NCI-H1417 treated with DMSO at 0.1 percent for 48 hours (cell line): ENCODE measurements around the gene NIT1.

Source experiments
- DNase-seq: peaks from one replicate; lab custom pipeline; 2025; lab: John Stamatoyannopoulos, UW

NIT1 gene

GRCh38 chr1:161084597-161084988, 33.3 kb upstream of the NIT1 start:
- no peak for DNase-seq

GRCh38 chr1:161085165-161085564, 32.7 kb upstream of the NIT1 start:
- no peak for DNase-seq

- DNase-seq: no peak
Measured at GRCh38 chr1:161086457-161086856, 31.4 kb upstream of the NIT1 start.

- DNase-seq: no peak
Measured at GRCh38 chr1:161088587-161089110, 29.3 kb upstream of the NIT1 start.

GRCh38 chr1:161089251-161089924, 28.5 kb upstream of the NIT1 start, which contains the start of gene NECTIN4:
TSS of gene NECTIN4 (minus strand) at chr1:161089558. CDS start at chr1:161089296, 262 bp downstream.
- DNase-seq: no peak

- DNase-seq: no peak
Measured at GRCh38 chr1:161089938-161090337, 28.0 kb upstream of the NIT1 start.

GRCh38 chr1:161090617-161091016, 27.3 kb upstream of the NIT1 start:
- DNase-seq: no peak

- DNase-seq: no peak
Measured at GRCh38 chr1:161091093-161091492, 26.8 kb upstream of the NIT1 start.

- no peak for DNase-seq
Measured at GRCh38 chr1:161091796-161092507, 26.0 kb upstream of the NIT1 start.

GRCh38 chr1:161092621-161093028, 25.3 kb upstream of the NIT1 start:
- DNase-seq: no peak

- no peak for DNase-seq
Measured at GRCh38 chr1:161094481-161094880, 23.4 kb upstream of the NIT1 start.

GRCh38 chr1:161095230-161095629, 22.7 kb upstream of the NIT1 start:
- DNase-seq: no peak

GRCh38 chr1:161096015-161096414, 21.9 kb upstream of the NIT1 start:
- no peak for DNase-seq

- no peak for DNase-seq
Measured at GRCh38 chr1:161096530-161096929, 21.4 kb upstream of the NIT1 start.

GRCh38 chr1:161098210-161099068, 19.5 kb upstream of the NIT1 start, which contains the start of gene KLHDC9:
TSS of gene KLHDC9 (plus strand) at chr1:161098361. CDS start at chr1:161098536, 175 bp downstream.
- DNase-seq: peak; percentile 75

GRCh38 chr1:161099090-161099802, 18.7 kb upstream of the NIT1 start:
- DNase-seq: no peak

GRCh38 chr1:161100556-161100955, 17.3 kb upstream of the NIT1 start:
- DNase-seq: no peak

GRCh38 chr1:161106431-161106830, 11.5 kb upstream of the NIT1 start:
- no peak for DNase-seq

GRCh38 chr1:161111117-161111516, 6.8 kb upstream of the NIT1 start:
- no peak for DNase-seq

- DNase-seq: no peak
Measured at GRCh38 chr1:161111527-161111926, 6.4 kb upstream of the NIT1 start.

GRCh38 chr1:161113915-161114314, 4.0 kb upstream of the NIT1 start:
- DNase-seq: no peak

GRCh38 chr1:161114556-161114955, 3.3 kb upstream of the NIT1 start:
- DNase-seq: no peak
